Stimulated activated effector memory CD8-positive, alpha-beta T cell treated with anti-CD3 and anti-CD28 coated beads, Interleukin-12 subunit alpha, Interleukin-12 subunit beta, amount 100 ng/mL, for 72 hours (primary cell): Measurements from ENCODE around the gene GSG1.

ENCODE experiments used
- ATAC-seq: fragments of 150-1000 bp; cut with Tn5 transposase; 2 replicates; pipeline ENCODE4 v1.10.0; 2021
- DNase-seq, 2 donors: peaks; one replicate each; pipeline ENCODE4 v3.0.0; 2021 to 2022; ENCODE audit warnings: low spot score in 2 of 2
- H3K27ac Mint-ChIP-seq: one replicate; pipeline ENCODE4 v1.8.0; 2022; ENCODE audit warnings: mild to moderate bottlenecking, mixed read lengths
- H3K36me3 Mint-ChIP-seq: one replicate; pipeline ENCODE4 v1.8.0; 2022; ENCODE audit warnings: mild to moderate bottlenecking, mixed read lengths
- H3K4me1 Mint-ChIP-seq: one replicate; pipeline ENCODE4 v1.8.0; 2022; ENCODE audit warnings: mixed read lengths
- H3K4me3 Mint-ChIP-seq: one replicate; pipeline ENCODE4 v1.8.0; 2022; ENCODE audit warnings: mild to moderate bottlenecking, mixed read lengths
- H3K9me3 Mint-ChIP-seq: one replicate; pipeline ENCODE4 v1.8.0; 2022; ENCODE audit warnings: mixed read lengths

The GSG1 gene

DNA sequence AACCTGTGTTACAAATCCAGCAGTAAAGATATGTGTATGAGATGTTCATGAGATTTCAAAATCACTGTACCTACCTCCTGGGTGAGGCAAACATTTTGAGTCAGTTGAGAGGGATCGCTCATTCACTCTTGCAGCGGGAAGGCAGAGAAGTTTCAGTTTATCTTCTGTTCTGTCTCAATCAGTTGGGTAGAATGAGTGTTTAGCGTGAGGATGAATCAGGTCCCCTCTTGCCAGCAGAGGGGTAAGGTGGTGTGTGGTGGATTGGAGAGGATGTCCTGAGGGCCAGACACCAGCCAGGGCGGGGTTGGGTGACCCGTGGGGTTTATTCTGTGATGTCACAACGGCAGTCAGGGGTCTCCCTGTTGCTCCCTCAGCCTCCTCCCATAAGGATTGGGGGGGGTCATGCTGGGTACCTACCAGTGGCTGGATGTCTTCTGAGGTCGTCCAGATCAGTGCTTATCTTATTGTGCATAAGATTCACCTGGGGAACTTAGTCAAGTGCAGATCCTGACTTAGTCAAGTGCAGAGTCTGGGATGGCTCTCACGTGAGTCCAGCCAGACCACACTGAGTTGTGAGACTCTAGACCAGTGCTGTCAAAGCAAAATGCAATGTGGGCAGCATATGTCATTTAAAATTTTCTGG is at the start of gene GSG1:
Gene GSG1, minus strand, starts transcription at position 277 of the 643 bp plus-strand sequence. Its CDS starts 155 bp downstream, at position 122.
- DNase-seq (peak; percentile 12 to 76), ATAC-seq (peak; percentile 84)
- Mint-ChIP-seq H3K4me3 (peak within 1 kb of the TSS; percentile 70), H3K4me1 (peaks cover 48% of the 10 kb centered on the region), H3K27ac (peak within 1 kb of the TSS; percentile 96), H3K9me3 (no peaks in the 10 kb centered on the region), H3K36me3 (peaks cover 6% of the 10 kb centered on the region)

DNA sequence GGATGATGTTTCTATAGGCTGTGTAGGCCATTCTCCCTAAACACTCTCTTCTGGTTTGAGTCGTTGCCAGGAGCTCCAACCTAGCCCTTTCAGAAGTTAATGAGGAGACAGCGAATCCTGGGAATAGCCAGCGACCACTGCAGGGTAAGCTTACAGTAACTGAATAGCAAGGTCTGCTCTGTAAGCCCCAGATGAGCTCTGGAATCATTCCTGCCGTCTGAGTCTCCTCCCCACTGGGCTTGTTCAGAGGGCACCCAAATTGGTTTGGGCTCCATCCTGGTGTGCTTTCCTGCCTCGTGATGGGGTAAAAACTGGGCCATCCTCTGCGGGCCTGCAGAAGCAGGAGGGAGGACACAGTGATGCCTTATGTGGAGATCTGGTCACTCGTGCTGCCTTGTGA is 49.7 kb upstream of the GSG1 start:
- H3K4me3 Mint-ChIP-seq = no peak overlapping the region
- peak in 1 of 2 donors; percentile 29 for DNase-seq
- no peaks in the 10 kb centered on the region for H3K36me3 Mint-ChIP-seq
- no peak overlapping the region for H3K27ac Mint-ChIP-seq
- H3K4me1 Mint-ChIP-seq = peaks cover 7% of the 10 kb centered on the region
- ATAC-seq = no peak
- H3K9me3 Mint-ChIP-seq = no peaks in the 10 kb centered on the region

DNA sequence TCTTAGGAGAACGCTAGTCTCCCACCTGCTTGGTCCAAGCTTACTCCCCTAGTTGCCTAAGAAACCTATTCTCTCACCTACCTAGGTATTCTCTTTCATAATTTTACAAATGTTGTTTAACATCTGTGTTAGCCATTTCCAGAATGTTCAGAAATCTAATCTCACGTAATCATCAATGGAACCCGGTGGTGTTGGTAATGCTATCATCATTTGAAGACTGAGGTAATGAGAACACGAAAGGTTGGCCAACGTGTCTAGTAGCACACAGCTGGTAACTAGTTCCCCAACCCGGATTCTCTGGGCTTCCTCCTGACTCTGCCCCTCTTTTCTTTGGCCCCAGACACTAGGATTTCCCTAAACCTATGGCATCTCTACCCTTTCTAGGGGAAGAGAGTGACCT is 49.3 kb upstream of the GSG1 start:
- Mint-ChIP-seq H3K36me3 (no peaks in the 10 kb centered on the region), H3K27ac (no peak overlapping the region), H3K4me3 (no peak overlapping the region), H3K4me1 (peaks cover 7% of the 10 kb centered on the region), H3K9me3 (no peaks in the 10 kb centered on the region)
- ATAC-seq (no peak), DNase-seq (peak in 1 of 2 donors; percentile 12)

DNA sequence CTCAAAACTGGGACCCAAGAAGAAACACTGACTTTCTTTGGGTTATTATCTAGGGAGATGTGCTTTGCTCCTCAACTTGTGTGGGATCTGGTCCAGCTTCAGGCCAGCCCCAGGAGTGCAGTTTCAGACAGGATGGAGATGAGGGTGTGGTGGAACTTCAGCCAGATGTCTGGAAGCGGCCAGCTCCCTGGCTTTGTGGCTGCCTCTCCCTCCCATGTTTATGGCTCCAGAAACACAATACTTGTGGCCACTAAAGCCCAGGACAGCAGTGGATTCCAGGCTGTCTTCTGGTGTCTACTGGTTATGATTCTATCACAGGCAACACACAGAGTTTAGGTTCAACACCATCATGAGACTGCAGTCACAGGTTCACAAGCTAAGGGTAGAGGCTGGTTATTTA is 48.8 kb upstream of the GSG1 start:
- DNase-seq (peak in 1 of 2 donors; percentile 29), ATAC-seq (no peak)
- Mint-ChIP-seq H3K4me3 (no peak overlapping the region), H3K4me1 (peaks cover 7% of the 10 kb centered on the region), H3K9me3 (no peaks in the 10 kb centered on the region), H3K36me3 (no peaks in the 10 kb centered on the region), H3K27ac (no peak overlapping the region)

DNA sequence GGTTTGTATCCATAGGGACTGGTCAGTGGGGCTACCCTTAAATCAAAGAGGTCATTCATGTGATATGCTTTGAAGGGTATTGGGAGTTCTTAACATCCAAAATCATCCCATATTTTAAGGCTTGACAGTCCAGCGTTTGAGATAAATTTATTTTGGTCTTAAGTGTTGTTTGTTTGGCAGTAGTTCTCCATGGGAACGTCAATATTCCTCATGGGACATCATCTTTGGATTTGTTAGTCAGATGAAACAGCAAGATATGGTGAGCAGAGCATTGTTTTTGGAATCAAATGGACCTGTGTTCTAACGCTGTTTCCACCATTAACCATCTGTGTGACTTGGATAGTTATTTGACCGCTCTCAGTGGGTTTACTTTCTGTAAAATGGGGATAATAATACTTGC is 45.9 kb upstream of the GSG1 start:
- Mint-ChIP-seq H3K27ac (no peak overlapping the region), H3K9me3 (no peaks in the 10 kb centered on the region), H3K4me1 (peaks cover 12% of the 10 kb centered on the region), H3K36me3 (no peaks in the 10 kb centered on the region), H3K4me3 (no peak overlapping the region)
- DNase-seq = no peak
- no peak for ATAC-seq

DNA sequence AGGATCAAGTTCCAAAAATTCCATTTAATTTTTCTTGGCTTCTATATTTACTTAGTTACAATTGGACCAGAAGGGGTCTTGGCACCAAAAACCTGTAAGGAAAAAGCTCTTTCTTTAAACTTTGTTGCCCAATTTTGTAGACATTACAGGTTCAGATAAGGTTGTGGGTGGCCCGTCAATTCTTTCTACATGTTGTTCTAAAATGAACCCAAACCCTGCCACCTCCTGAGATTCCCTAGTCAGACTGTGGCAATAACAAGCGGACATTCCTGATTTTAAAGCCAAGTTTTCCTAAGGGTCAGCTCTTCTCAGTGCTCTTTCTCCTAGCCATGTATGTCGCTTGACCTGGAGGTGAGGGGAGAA is 45.0 kb upstream of the GSG1 start:
- Mint-ChIP-seq H3K9me3 (no peaks in the 10 kb centered on the region), H3K36me3 (no peaks in the 10 kb centered on the region), H3K4me3 (no peak overlapping the region), H3K27ac (no peak overlapping the region), H3K4me1 (peaks cover 11% of the 10 kb centered on the region)
- DNase-seq (no peak), ATAC-seq (no peak)

DNA sequence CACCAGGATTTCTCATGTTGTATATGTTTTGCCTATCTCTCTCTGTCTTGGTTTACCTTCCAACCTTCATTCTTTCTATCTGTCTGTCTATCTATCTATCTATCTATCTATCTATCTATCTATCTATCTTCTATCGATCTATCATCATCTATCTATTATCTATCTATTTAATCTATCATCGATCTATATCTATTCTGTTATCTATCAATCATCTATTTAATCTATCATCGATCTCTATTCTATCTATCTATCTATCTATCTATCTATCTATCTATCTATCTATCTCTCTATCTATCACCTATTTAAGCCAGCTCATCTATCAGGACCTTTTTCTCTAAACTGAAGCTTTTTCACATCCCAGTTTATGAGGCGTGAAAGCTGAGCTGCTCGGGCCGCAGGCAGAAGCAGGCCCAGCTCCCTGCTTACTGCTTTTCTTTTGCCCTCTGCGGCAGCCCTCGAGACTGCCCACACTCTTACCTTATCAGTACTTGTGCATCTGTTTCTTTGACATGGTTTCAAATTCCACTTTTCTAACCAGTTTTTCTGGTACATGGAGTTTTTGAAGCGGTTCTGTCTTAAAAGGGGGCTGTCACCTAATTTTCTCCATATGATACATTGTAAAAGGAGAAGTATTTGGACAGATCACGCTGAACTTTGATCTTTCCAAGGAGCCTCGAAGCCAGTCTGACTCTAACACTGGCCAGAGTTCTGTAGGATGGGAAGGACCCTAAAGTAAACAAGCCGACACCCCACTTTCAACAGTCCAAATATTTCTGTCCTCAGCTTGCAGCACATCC is 44.4 kb upstream of the GSG1 start:
- H3K36me3 Mint-ChIP-seq = no peaks in the 10 kb centered on the region
- ATAC-seq = no peak
- DNase-seq = peak in 1 of 2 donors; percentile 35
- H3K27ac Mint-ChIP-seq = no peak overlapping the region
- no peaks in the 10 kb centered on the region for H3K9me3 Mint-ChIP-seq
- H3K4me1 Mint-ChIP-seq = peaks cover 11% of the 10 kb centered on the region
- H3K4me3 Mint-ChIP-seq = no peak overlapping the region

DNA sequence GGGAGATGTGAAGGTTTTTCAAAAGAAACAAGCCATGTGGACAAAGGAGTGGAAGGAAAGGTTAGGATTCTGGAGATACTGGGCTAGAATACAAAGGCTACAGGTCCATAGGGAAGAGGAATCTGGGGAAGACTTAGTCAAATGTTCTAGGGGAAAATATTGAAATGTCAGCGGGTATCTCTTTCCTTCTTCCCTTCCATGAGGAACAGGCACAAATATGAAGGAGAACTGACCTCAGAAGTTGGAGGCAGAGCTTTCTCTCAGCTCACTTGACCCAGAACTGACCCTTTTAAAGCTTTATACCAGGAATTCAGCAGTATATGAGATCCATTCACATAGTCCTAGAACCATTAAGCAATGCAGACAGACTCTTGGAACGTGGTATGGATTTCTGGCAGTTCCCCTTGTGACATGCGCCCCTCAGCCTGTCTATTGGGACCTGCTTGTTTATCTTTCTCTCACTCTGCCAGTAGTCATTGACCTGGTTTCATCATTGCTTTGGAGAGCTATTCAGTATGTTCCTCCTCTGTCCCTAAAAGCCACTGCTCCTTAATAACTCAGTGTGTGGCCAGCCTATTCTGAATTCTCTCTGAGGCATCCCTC is 43.0 kb upstream of the GSG1 start:
- Mint-ChIP-seq H3K4me1 (peaks cover 11% of the 10 kb centered on the region), H3K4me3 (no peak overlapping the region), H3K9me3 (no peaks in the 10 kb centered on the region), H3K36me3 (no peaks in the 10 kb centered on the region), H3K27ac (no peak overlapping the region)
- DNase-seq (peak in 1 of 2 donors; percentile 13), ATAC-seq (no peak)

DNA sequence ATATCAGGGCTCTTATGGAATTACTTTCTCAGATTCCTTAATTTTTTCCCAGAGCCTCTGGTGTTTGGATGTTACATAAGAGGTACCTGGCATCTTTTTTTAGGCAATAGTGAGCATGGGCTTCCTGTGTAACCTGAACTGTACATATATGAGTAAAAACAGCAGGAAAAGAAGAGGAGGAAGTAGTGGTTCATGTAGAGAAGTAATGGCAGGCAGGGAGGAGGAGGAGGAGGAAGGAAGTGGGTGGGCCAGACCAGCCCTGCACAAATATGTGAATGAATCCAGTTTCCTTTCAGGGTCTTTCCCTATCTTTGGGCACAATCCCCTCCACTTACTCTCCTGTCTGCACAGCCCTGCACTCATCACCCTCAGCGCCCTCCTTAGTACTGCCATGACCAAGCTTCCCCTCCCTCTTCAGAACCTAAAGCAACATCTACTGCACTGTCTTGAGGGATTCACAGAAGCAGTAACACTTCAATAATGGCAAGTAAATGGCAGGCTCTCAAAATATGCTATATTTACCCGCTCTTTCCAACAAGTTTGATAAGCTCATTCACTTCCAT is 40.9 kb upstream of the GSG1 start:
- H3K4me3 Mint-ChIP-seq = no peak overlapping the region
- H3K27ac Mint-ChIP-seq = peak overlapping the region; percentile 40

DNA sequence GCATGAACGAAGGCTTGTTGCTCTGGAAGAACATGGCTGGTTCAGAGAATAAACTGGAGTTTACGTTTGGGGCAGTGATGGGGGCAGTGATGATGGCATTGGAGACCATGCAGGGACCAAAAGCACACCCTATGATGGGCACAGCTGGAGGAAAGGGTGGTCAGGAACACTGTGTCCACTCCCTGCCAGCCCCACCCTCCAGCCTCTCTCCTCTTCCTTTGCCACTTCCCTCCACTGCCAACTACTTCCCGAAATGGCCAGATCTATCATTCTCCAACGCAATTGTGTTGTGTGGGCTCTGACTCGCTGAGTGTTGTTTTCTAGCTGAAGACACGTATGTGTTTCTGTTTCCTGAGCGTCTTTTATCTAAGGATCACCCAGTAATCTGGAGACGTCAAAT is 39.3 kb upstream of the GSG1 start:
- Mint-ChIP-seq H3K9me3 (no peaks in the 10 kb centered on the region), H3K27ac (no peak overlapping the region), H3K4me3 (no peak overlapping the region), H3K4me1 (peaks cover 11% of the 10 kb centered on the region), H3K36me3 (no peaks in the 10 kb centered on the region)
- ATAC-seq (no peak), DNase-seq (no peak)

More for the DNA sequence above, 40.9 kb upstream of the GSG1 start:
- Mint-ChIP-seq H3K4me1 (peaks cover 11% of the 10 kb centered on the region), H3K36me3 (no peaks in the 10 kb centered on the region), H3K9me3 (no peaks in the 10 kb centered on the region)
- DNase-seq = no peak
- ATAC-seq = peak; percentile 47

DNA sequence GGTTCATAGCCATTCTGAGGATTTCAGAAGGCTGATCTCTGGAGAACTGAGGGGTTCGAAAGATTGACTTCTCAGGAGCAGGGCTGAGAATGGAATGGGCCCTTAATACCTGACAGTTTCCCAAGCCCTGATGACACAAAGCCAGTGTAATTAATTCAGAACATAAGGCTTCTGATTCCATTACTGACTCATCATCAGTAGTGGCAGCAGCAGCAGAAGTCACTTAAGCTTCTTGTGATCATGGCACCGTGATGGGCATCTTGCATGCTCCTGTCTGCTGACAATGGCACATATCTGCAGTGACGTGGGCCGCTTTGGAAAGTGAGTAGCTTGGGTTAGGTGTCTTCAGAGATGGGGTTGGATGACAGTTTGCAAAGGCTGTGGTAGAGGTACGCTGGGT is 38.2 kb upstream of the GSG1 start:
- H3K36me3 Mint-ChIP-seq = no peaks in the 10 kb centered on the region
- no peak for ATAC-seq

DNA sequence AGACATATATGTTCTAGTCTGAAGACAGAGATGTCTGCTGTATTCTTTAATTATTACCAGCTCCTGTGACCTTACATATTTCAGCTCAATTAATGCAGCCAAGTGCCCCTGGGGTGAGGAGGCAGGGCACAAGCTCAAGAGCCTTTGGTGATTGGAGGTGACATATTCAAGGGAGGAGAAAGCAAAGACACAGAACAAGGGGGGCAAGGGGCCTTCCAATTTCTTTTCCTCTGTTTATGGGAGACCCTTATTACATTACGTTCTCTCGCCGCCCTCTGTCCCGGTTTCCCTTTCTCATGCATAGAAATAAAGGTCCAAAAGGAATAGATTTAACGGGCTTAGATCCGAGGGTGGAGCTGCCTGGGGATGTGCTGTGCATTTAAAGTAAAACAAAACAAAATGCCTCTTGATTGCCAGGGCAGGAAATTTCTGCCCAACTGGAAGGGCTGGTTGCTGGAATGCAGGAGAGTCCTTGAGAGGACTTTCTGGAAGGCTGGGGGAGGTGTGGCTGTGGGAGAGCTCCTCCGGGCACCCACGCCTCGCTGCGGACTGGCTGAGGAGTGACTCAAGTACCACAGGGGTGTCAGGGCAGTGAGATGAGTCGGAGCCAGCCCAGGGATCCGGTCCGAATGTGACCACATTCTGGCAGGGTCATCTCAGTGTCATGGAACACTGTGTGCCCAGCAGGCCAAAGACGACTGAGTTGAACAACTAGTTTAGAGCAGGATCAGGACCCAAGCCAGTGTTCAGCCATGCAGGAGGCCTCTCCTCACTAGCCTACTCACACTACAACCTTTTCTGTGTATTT is 32.1 kb upstream of the GSG1 start:
- no peaks in the 10 kb centered on the region for H3K9me3 Mint-ChIP-seq
- no peak for ATAC-seq
- no peaks in the 10 kb centered on the region for H3K4me1 Mint-ChIP-seq
- no peak overlapping the region for H3K27ac Mint-ChIP-seq
- no peaks in the 10 kb centered on the region for H3K36me3 Mint-ChIP-seq
- H3K4me3 Mint-ChIP-seq = no peak overlapping the region
- DNase-seq = no peak

More for the DNA sequence above, 38.2 kb upstream of the GSG1 start:
- Mint-ChIP-seq H3K27ac (no peak overlapping the region), H3K4me1 (peaks cover 11% of the 10 kb centered on the region), H3K4me3 (no peak overlapping the region), H3K9me3 (no peaks in the 10 kb centered on the region)
- no peak for DNase-seq

DNA sequence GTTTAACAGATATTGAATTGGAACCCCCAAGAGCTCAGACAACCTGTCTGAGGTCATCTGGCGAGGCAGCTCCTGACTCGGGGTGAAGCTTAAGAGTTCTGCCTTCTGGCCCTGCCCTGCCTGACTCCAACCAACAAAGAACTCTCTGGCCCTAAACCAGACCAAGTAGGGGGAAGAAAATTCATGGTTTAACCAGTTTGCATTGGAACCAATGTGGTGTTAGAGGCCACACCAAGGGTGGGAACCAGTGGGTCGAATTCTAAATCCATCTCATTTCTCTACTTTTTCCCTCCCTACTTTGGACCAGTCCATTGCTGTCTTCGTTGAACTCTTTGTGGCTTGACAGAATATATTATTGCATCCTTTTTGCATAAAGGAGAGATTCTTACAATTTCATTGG is 30.4 kb upstream of the GSG1 start:
- no peak for DNase-seq
- no peak overlapping the region for H3K4me3 Mint-ChIP-seq
- no peaks in the 10 kb centered on the region for H3K36me3 Mint-ChIP-seq
- no peaks in the 10 kb centered on the region for H3K4me1 Mint-ChIP-seq
- H3K9me3 Mint-ChIP-seq = no peaks in the 10 kb centered on the region
- ATAC-seq = no peak
- no peak overlapping the region for H3K27ac Mint-ChIP-seq

DNA sequence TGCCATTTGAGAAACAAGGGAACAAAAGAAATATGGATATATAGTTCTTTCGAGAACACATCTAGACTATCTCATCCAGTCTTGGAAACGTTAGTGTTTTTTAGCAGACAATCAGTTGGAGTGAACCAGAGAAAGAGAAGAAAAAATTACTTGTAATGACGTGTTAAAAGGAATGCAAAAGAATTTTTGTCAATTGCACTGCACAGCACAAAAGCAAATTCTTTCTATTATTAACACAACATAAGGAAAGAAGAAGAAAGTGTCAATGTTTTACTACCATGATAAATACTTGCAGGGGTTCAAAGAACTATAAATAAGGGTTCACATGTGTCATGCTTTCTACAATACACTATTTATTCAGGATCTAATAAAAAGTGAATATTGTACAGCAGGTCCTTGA is 27.5 kb upstream of the GSG1 start:
- Mint-ChIP-seq H3K27ac (no peak overlapping the region), H3K36me3 (no peaks in the 10 kb centered on the region), H3K9me3 (no peaks in the 10 kb centered on the region), H3K4me3 (no peak overlapping the region), H3K4me1 (no peaks in the 10 kb centered on the region)
- DNase-seq (no peak), ATAC-seq (no peak)
